ENCODE results near the gene RERE.

- TF ChIP-seq CTCF (IDR thresholded peaks at IDR 0.05; ENCODE audit: insufficient read depth, low read length, poor library complexity, severe bottlenecking) = no peak
- TF ChIP-seq EZH2phosphoT487 (conservative IDR thresholded peaks at IDR 0.05; ENCODE audit: low read length) = no peak
These were observed 296.9 kb downstream of the RERE start for GRCh38 chr1:8520483-8520966.

All from SU-DHL-6 (cell line).